ENCODE measurements around the gene HEPHL1.
"Not testable (repeated sequence)": the region's sequence is repeated elsewhere in the genome, so short reads cannot be mapped to it uniquely, and the experiment has no call there.

HEPHL1 gene, protein sequence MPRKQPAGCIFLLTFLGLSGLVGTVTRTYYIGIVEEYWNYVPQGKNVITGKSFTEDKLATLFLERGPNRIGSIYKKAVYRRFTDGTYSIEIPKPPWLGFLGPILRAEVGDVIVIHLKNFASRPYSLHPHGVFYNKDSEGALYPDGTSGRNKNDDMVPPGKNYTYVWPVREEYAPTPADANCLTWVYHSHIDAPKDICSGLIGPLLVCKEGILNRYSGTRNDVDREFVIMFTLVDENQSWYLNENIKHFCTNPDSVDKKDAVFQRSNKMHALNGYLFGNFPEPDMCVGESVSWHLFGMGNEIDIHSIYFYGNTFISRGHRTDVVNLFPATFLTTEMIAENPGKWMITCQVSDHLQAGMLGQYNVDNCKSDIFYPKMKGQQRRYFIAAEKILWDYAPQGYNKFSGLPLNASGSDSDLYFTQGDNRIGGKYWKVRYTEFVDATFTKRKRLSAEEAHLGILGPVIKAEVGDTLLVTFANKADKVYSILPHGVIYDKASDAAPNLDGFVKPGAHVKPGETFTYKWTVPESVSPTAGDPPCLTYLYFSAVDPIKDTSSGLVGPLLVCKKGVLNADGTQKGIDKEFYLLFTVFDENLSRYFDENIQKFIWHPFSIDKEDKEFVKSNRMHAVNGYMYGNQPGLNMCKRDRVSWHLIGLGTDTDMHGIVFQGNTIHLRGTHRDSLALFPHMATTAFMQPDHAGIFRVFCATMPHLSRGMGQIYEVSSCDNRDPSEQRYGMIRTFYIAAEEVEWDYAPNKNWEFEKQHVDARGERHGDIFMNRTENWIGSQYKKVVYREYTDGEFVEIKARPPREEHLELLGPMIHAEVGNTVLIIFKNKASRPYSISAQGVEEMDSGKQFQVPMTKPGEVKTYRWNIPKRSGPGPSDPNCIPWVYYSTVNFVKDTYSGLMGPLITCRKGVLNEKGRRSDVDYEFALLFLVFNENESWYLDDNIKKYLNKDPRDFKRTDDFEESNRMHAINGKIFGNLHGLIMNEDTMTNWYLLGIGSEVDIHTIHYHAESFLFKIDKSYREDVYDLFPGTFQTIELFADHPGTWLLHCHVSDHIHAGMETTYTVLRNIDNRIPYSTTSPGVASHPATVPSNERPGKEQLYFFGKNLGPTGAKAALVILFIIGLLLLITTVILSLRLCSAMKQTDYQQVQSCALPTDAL

GRCh38 chr11:94020777-94021481 lies at the start of gene HEPHL1:
TSS of gene HEPHL1 (plus strand) at chr11:94021354. CDS start at chr11:94021369, 15 bp downstream.
- in situ Hi-C loops (cut with MboI; ENCODE audit: low sequenced_read_pairs) = no loop called here

DNA sequence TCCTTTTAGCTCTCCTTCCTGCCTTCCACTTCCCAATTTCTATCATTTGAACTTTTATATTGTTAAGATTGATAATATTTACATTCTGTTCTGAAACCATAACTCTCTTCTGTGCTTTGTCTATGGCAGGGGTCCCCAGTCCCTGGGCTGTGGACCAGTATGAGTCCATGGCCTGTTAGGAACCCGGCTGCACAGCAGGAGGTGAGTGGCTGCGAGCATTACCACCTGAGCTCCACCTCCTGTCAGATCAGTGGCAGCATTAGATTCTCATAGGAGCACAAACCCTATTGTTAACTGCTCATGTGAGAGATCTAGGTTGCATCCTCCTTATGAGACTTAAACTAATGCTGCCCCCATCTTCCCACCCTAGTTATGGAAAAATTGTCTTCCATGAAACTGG lies 48.4 kb upstream of the HEPHL1 start:
- in situ Hi-C loops (cut with MboI; ENCODE audit: low sequenced_read_pairs) = no loop called here

GRCh38 chr11:93973322-93974051 lies 47.7 kb upstream of the HEPHL1 start:
- in situ Hi-C loops (cut with MboI; ENCODE audit: low sequenced_read_pairs) = not testable (repeated sequence)

GRCh38 chr11:93974759-93975158 lies 46.4 kb upstream of the HEPHL1 start:
- in situ Hi-C loops (cut with MboI; ENCODE audit: low sequenced_read_pairs) = no loop called here

DNA sequence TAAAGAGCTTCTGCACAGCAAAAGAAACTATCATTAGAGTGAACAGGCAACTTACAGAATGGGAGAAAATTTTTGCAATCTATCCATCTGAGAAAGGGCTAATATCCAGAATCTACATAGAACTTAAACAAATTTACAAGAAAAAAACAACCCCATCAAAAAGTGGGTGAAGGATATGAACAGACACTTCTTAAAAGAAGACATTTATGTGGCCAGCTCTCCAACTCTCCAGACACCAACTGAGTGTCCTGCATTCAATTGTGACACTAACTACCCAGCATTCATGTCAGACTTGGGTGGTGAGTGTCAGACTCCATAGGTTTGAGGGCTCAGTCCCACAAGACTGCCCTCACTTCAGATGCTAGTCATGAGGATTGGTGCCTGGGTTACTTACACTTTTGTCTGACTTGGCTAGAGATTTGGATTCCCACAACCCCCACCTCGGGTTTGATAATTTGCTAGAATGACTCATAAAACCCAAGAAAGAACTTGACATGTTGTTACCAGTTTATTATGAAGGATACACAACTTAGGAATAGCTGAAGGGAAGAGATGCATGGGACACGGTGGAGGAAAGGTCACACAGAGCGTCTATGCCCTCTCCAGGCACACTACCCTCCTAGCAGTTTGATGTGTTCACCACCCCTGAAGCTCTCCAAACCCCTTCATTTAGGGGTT lies 44.4 kb upstream of the HEPHL1 start:
- in situ Hi-C loops (cut with MboI; ENCODE audit: low sequenced_read_pairs) = not testable (repeated sequence)

DNA sequence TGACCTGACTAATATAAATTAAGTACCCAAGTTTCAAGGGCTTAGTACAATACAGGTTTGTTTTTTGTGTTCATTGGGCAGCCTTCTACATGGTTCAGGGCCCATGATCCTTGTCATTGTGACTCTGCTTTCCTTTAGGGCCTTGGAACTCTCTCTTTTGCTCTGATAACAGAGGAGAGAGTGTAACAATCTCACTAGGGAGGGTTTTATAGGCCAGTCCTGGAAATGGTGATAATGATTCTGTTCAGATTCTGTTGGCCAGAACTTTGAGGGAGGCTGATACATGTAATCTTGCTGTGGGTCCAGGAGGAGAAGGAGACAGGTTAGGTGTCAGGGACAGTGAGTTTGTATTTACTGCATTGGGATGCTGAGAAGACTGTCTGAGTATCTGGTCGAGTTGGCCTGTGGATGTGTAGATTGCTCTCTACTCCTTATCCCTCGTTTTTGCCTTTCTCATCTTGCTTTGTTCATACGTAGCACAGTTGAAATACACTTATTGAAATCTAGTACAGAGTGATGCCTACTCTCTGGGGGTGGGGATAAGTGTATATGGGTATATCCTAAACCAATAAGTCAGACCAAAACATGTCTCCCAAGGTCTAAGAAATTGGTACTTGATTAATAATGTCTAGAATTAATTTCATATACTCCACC lies 37.5 kb upstream of the HEPHL1 start:
- in situ Hi-C loops (cut with MboI; ENCODE audit: low sequenced_read_pairs) = no loop called here

GRCh38 chr11:93984196-93984567 lies 37.0 kb upstream of the HEPHL1 start:
- in situ Hi-C loops (cut with MboI; ENCODE audit: low sequenced_read_pairs) = no loop called here

GRCh38 chr11:93984936-93985335 lies 36.2 kb upstream of the HEPHL1 start:
- in situ Hi-C loops (cut with MboI; ENCODE audit: low sequenced_read_pairs) = no loop called here

DNA sequence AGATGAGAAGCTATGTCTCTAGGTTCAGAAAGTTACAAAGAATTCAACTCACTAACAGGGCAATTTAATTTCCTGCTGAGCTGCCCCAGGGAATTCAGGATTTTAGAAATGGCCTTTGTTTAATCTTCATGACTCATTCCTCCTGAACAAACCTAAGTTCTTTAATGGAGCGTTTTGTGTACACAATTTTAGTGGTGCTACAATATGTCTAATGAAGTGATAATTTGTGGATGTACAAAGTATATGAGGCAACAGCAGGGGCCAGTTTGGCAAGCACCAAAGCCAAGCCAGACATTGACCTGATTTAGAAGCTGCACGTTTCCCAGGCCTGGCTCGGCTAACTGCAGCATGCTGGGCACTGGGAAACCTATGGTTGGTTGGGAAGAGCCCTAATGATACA lies 34.4 kb upstream of the HEPHL1 start:
- in situ Hi-C loops (cut with MboI; ENCODE audit: low sequenced_read_pairs) = no loop called here

DNA sequence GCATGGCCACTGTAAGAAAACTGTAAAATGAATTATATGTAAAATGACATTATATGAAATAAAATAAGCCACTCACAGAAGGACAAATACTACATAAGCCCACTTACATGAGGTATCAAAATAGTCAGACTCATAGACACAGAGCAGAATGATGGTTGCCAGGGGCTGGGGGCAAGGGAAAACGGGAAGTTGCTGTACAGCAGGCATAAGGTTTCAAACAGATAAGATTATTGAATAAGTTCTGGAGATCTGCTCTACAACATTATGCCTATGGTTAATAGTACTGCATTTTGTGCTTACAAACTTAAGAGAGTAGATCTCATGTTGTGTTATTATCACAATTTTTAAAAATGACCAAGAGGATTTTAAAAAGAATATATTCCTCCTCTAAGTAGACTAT lies 32.7 kb upstream of the HEPHL1 start:
- in situ Hi-C loops (cut with MboI; ENCODE audit: low sequenced_read_pairs) = no loop called here

- in situ Hi-C loops (cut with MboI; ENCODE audit: low sequenced_read_pairs) = no loop called here
These were observed 32.2 kb upstream of the HEPHL1 start for GRCh38 chr11:93988912-93989311.

DNA sequence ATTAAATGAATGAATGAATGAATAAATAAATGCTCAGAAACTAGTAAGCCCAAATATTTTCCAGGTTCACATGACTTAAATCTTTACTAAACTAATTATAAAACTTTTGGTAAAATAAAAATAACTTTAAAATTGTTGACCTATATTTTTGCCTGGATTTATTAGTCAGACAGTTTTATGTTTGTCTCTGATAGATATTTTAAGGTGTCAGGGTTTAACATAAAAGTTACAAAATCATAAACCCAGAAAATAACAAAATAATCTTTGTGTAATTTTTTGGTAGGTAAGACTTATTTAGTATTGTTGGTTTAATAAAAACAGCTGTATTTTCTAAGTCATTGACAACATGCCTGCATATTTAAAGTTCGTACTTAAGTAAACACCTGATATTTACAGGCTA lies 27.4 kb upstream of the HEPHL1 start:
- in situ Hi-C loops (cut with MboI; ENCODE audit: low sequenced_read_pairs) = no loop called here

DNA sequence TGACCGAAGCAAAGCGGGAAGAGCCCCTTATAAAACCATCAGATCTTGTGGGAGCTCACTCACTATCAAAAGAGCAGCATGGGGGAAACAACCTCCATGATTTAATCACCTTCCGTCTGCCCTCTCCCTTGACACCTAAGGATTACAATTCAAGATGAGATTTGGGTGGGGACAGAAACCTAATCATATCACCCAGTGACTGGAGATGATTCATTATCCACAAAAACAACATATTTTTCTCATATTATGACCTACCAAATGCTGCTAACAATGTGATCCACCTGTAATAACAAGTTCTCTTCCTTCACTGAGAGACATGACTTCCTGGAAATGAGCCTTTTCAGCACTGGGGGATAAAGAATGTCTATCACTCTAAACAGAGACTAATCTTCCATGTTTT lies 23.4 kb upstream of the HEPHL1 start:
- in situ Hi-C loops (cut with MboI; ENCODE audit: low sequenced_read_pairs) = no loop called here

DNA sequence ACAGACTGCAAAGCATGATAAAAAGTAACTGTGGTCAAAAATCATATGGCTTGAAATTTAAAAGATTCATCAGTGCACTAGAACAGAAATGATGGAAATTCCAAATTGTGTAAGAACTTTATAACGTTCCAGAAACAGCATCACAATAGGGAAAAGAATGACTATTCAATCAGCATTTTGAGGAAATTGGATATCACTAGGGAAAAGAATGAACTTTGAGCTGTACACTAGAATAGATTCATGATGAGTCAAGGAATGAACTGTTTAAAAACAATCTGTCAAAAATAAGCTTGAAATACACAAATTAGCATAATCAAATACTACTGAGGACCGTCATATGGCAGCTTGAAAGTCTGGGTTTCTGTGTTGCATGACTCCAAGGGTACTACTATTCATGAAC lies 20.5 kb upstream of the HEPHL1 start:
- in situ Hi-C loops (cut with MboI; ENCODE audit: low sequenced_read_pairs) = no loop called here

- in situ Hi-C loops (cut with MboI; ENCODE audit: low sequenced_read_pairs) = no loop called here
These were observed 18.9 kb upstream of the HEPHL1 start for GRCh38 chr11:94002226-94002625.

DNA sequence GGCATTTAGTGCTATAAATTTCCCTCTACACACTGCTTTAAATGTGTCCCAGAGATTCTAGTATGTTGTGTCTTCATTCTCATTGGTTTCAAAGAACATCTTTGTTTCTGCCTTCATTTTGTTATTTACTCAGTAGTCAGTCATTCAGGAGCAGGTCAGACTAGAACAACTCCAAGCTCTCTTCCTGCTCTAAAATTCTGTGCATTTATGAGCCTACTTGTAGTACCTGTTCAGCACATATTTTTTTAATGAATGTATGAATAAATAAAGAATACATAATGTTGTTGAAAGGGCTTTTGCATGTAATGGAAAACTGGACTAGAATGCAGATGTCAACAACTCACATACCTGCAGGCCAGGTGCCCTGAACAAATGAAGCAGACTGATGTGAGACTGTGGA lies 13.7 kb upstream of the HEPHL1 start:
- in situ Hi-C loops (cut with MboI; ENCODE audit: low sequenced_read_pairs) = no loop called here

- in situ Hi-C loops (cut with MboI; ENCODE audit: low sequenced_read_pairs) = no loop called here
These were observed 13.2 kb upstream of the HEPHL1 start for GRCh38 chr11:94007906-94008305.

- in situ Hi-C loops (cut with MboI; ENCODE audit: low sequenced_read_pairs) = no loop called here
These were observed 11.0 kb upstream of the HEPHL1 start for GRCh38 chr11:94010136-94010535.

DNA sequence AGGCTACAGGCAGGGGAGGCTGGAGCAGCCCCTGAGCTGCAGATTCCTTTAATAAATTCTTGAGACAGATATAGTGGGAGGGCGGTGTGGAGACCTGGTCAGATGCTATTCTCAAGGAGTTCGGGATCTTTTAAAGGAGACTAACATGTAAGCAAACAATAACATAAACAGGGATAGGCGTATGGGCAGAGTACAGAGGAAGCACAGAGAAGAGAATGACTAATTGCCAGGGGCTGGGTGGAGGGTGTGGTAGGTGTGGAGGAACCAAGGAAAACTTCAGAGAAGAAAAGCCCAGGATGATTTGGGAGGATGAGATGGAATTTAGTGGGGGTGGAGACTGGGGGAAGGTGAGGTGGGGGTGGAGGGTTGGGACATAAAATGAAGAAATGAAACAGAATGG lies 9.7 kb upstream of the HEPHL1 start:
- in situ Hi-C loops (cut with MboI; ENCODE audit: low sequenced_read_pairs) = no loop called here

Data from hTERT RPE-1 (cell line).